HG02973 (cell line): ENCODE data around the gene PEX14.

ENCODE experiments used
- ATAC-seq: cut with Tn5 transposase; IDR thresholded peaks from one replicate; pipeline ENCODE4 v1.9.1; 2021; ENCODE audit warnings: moderate library complexity; ENCODE audit not compliant: unreplicated experiment

PEX14 gene

GRCh38 chr1:10659646-10660540 lies 185.1 kb downstream of the PEX14 start:
- no peak for ATAC-seq

GRCh38 chr1:10661453-10661852 lies 186.7 kb downstream of the PEX14 start:
- no peak for ATAC-seq

GRCh38 chr1:10662090-10662688 lies 187.4 kb downstream of the PEX14 start:
- no peak for ATAC-seq

- no peak for ATAC-seq
Observed at GRCh38 chr1:10662824-10663677, 188.3 kb downstream of the PEX14 start.

GRCh38 chr1:10663678-10664035 lies 188.9 kb downstream of the PEX14 start:
- no peak for ATAC-seq

GRCh38 chr1:10664251-10664650 lies 189.5 kb downstream of the PEX14 start:
- ATAC-seq, result no peak

GRCh38 chr1:10665226-10665625 lies 190.5 kb downstream of the PEX14 start:
- ATAC-seq, result no peak

GRCh38 chr1:10665930-10666850 lies 191.4 kb downstream of the PEX14 start:
- no peak for ATAC-seq

- no peak for ATAC-seq
Observed at GRCh38 chr1:10667861-10668761, 193.4 kb downstream of the PEX14 start.

GRCh38 chr1:10669570-10669969 lies 194.8 kb downstream of the PEX14 start:
- ATAC-seq, result no peak

- ATAC-seq, result no peak
Observed at GRCh38 chr1:10670190-10670589, 195.4 kb downstream of the PEX14 start.

GRCh38 chr1:10671090-10671489 lies 196.3 kb downstream of the PEX14 start:
- ATAC-seq, result no peak

GRCh38 chr1:10671622-10672342 lies 197.0 kb downstream of the PEX14 start:
- ATAC-seq, result no peak

GRCh38 chr1:10672343-10673050 lies 197.7 kb downstream of the PEX14 start:
- ATAC-seq, result no peak

GRCh38 chr1:10673109-10673711 lies 198.5 kb downstream of the PEX14 start:
- ATAC-seq, result no peak

GRCh38 chr1:10674222-10674621 lies 199.5 kb downstream of the PEX14 start:
- no peak for ATAC-seq

- ATAC-seq, result no peak
Observed at GRCh38 chr1:10674700-10675609, 200.2 kb downstream of the PEX14 start.
